Activated naive CD8-positive, alpha-beta T cell treated with anti-CD3 and anti-CD28 coated beads, Interleukin-2, amount 50 U/mL, for 24 hours (primary cell): ENCODE measurements around the gene GPRIN3.
"Not testable (repeated sequence)": the region's sequence is repeated elsewhere in the genome, so short reads cannot be mapped to it uniquely, and the experiment has no call there.

Experiments
- ATAC-seq: fragments of 150-1000 bp; cut with Tn5 transposase; one replicate; pipeline ENCODE4 v1.10.0; 2021
- DNase-seq: peaks from one replicate; pipeline ENCODE4 v3.0.0; 2021
- H3K27ac Mint-ChIP-seq: one replicate; pipeline ENCODE4 v1.8.0; 2021; ENCODE audit warnings: mild to moderate bottlenecking, mixed read lengths
- H3K27me3 Mint-ChIP-seq: one replicate; pipeline ENCODE4 v1.8.0; 2021; ENCODE audit warnings: mixed read lengths
- H3K36me3 Mint-ChIP-seq: one replicate; pipeline ENCODE4 v1.8.0; 2021; ENCODE audit warnings: low read depth, mixed read lengths
- H3K4me1 Mint-ChIP-seq: one replicate; pipeline ENCODE4 v1.8.0; 2021; ENCODE audit warnings: mixed read lengths
- H3K4me3 Mint-ChIP-seq: one replicate; pipeline ENCODE4 v1.8.0; 2021; ENCODE audit warnings: mild to moderate bottlenecking, moderate library complexity, mixed read lengths
- H3K9me3 Mint-ChIP-seq: one replicate; pipeline ENCODE4 v1.8.0; 2021; ENCODE audit warnings: mixed read lengths

Gene GPRIN3

GRCh38 chr4:89331197-89331596, 23.6 kb upstream of the GPRIN3 start:
- Mint-ChIP-seq H3K27me3 (no peaks in the 10 kb centered on the region), H3K9me3 (no peaks in the 10 kb centered on the region), H3K36me3 (no peaks in the 10 kb centered on the region), H3K4me1 (peaks cover 8% of the 10 kb centered on the region), H3K4me3 (no peak overlapping the region), H3K27ac (no peak overlapping the region)
- DNase-seq (no peak), ATAC-seq (no peak)

GRCh38 chr4:89329280-89329679, 21.7 kb upstream of the GPRIN3 start:
- Mint-ChIP-seq H3K27me3 (no peaks in the 10 kb centered on the region), H3K4me3 (no peak overlapping the region), H3K36me3 (no peaks in the 10 kb centered on the region), H3K4me1 (peaks cover 16% of the 10 kb centered on the region), H3K27ac (no peak overlapping the region), H3K9me3 (no peaks in the 10 kb centered on the region)
- DNase-seq (no peak), ATAC-seq (no peak)

GRCh38 chr4:89324671-89325070, 17.1 kb upstream of the GPRIN3 start:
- Mint-ChIP-seq H3K27ac (peak overlapping the region; percentile 59), H3K9me3 (no peaks in the 10 kb centered on the region), H3K4me1 (peaks cover 15% of the 10 kb centered on the region), H3K36me3 (no peaks in the 10 kb centered on the region), H3K4me3 (no peak overlapping the region), H3K27me3 (no peaks in the 10 kb centered on the region)
- DNase-seq (no peak), ATAC-seq (peak; percentile 93)

- Mint-ChIP-seq H3K4me1 (peaks cover 32% of the 10 kb centered on the region), H3K9me3 (no peaks in the 10 kb centered on the region), H3K27me3 (no peaks in the 10 kb centered on the region), H3K4me3 (no peak overlapping the region), H3K36me3 (no peaks in the 10 kb centered on the region), H3K27ac (no peak overlapping the region)
- no peak for ATAC-seq
- DNase-seq = no peak
Observed at GRCh38 chr4:89322671-89323070, 15.1 kb upstream of the GPRIN3 start.

- H3K27ac Mint-ChIP-seq = no peak overlapping the region
- H3K4me3 Mint-ChIP-seq = no peak overlapping the region
- ATAC-seq = no peak
- DNase-seq = no peak
- no peaks in the 10 kb centered on the region for H3K36me3 Mint-ChIP-seq
- H3K4me1 Mint-ChIP-seq = peaks cover 45% of the 10 kb centered on the region
- H3K27me3 Mint-ChIP-seq = no peaks in the 10 kb centered on the region
- H3K9me3 Mint-ChIP-seq = no peaks in the 10 kb centered on the region
Observed at GRCh38 chr4:89319756-89320155, 12.2 kb upstream of the GPRIN3 start.

GRCh38 chr4:89316931-89317366, 9.3 kb upstream of the GPRIN3 start:
- Mint-ChIP-seq H3K9me3 (no peaks in the 10 kb centered on the region), H3K36me3 (no peaks in the 10 kb centered on the region), H3K4me3 (peak overlapping the region; percentile 43), H3K4me1 (peaks cover 38% of the 10 kb centered on the region), H3K27ac (peak overlapping the region; percentile 84), H3K27me3 (no peaks in the 10 kb centered on the region)
- no peak for DNase-seq
- ATAC-seq = peak; percentile 89

GRCh38 chr4:89316211-89316610, 8.6 kb upstream of the GPRIN3 start:
- ATAC-seq = no peak
- Mint-ChIP-seq H3K4me3 (peak overlapping the region; percentile 10), H3K4me1 (peaks cover 38% of the 10 kb centered on the region)

GRCh38 chr4:89314291-89314690, 6.7 kb upstream of the GPRIN3 start:
- ATAC-seq (no peak), DNase-seq (no peak)
- H3K4me3 Mint-ChIP-seq = no peak overlapping the region
- H3K36me3 Mint-ChIP-seq = no peaks in the 10 kb centered on the region
- peaks cover 42% of the 10 kb centered on the region for H3K4me1 Mint-ChIP-seq
- H3K27ac Mint-ChIP-seq = no peak overlapping the region
- no peaks in the 10 kb centered on the region for H3K9me3 Mint-ChIP-seq
- no peaks in the 10 kb centered on the region for H3K27me3 Mint-ChIP-seq

More at GRCh38 chr4:89316211-89316610, 8.6 kb upstream of the GPRIN3 start:
- H3K27me3 Mint-ChIP-seq = no peaks in the 10 kb centered on the region
- no peaks in the 10 kb centered on the region for H3K36me3 Mint-ChIP-seq
- H3K27ac Mint-ChIP-seq = peak overlapping the region; percentile 84
- no peaks in the 10 kb centered on the region for H3K9me3 Mint-ChIP-seq
- no peak for DNase-seq

GRCh38 chr4:89312066-89312465, 4.5 kb upstream of the GPRIN3 start:
- DNase-seq = no peak
- H3K27ac Mint-ChIP-seq = no peak overlapping the region
- H3K36me3 Mint-ChIP-seq = no peaks in the 10 kb centered on the region
- H3K4me3 Mint-ChIP-seq = no peak overlapping the region
- no peaks in the 10 kb centered on the region for H3K27me3 Mint-ChIP-seq
- H3K4me1 Mint-ChIP-seq = peaks cover 30% of the 10 kb centered on the region
- H3K9me3 Mint-ChIP-seq = no peaks in the 10 kb centered on the region
- ATAC-seq = no peak

- H3K9me3 Mint-ChIP-seq = no peaks in the 10 kb centered on the region
- H3K27me3 Mint-ChIP-seq = no peaks in the 10 kb centered on the region
- DNase-seq (no peak), ATAC-seq (no peak)
- H3K4me1 Mint-ChIP-seq = peaks cover 30% of the 10 kb centered on the region
- no peaks in the 10 kb centered on the region for H3K36me3 Mint-ChIP-seq
- H3K4me3 Mint-ChIP-seq = no peak overlapping the region
- no peak overlapping the region for H3K27ac Mint-ChIP-seq
Observed at GRCh38 chr4:89311433-89311832, 3.8 kb upstream of the GPRIN3 start.

- H3K9me3 Mint-ChIP-seq = not testable (repeated sequence)
Observed at GRCh38 chr4:89309154-89309553, 1.6 kb upstream of the GPRIN3 start.

GRCh38 chr4:89308161-89308500, 531 bp upstream of the GPRIN3 start:
- Mint-ChIP-seq H3K4me3 (peak overlapping the region; percentile 86), H3K4me1 (peaks cover 54% of the 10 kb centered on the region), H3K36me3 (no peaks in the 10 kb centered on the region), H3K27ac (peak overlapping the region; percentile 81), H3K9me3 (no peaks in the 10 kb centered on the region), H3K27me3 (no peaks in the 10 kb centered on the region)
- DNase-seq (no peak), ATAC-seq (peak; percentile 14)

More at GRCh38 chr4:89309154-89309553, 1.6 kb upstream of the GPRIN3 start:
- not testable (repeated sequence) for H3K36me3 Mint-ChIP-seq, H3K27me3 Mint-ChIP-seq, H3K27ac Mint-ChIP-seq, DNase-seq, ATAC-seq, H3K4me3 Mint-ChIP-seq
- peaks cover 46% of the 10 kb centered on the region for H3K4me1 Mint-ChIP-seq

- no peaks in the 10 kb centered on the region for H3K36me3 Mint-ChIP-seq
- no peaks in the 10 kb centered on the region for H3K9me3 Mint-ChIP-seq
- ATAC-seq = no peak
- H3K4me3 Mint-ChIP-seq = peak overlapping the region; percentile 86
- DNase-seq = no peak
- H3K4me1 Mint-ChIP-seq = peaks cover 63% of the 10 kb centered on the region
- H3K27ac Mint-ChIP-seq = peak overlapping the region; percentile 81
- no peaks in the 10 kb centered on the region for H3K27me3 Mint-ChIP-seq
Observed at GRCh38 chr4:89307178-89307445, 488 bp downstream of the GPRIN3 start.

GRCh38 chr4:89306486-89307177, 968 bp downstream of the GPRIN3 start:
- Mint-ChIP-seq H3K4me1 (peaks cover 68% of the 10 kb centered on the region), H3K27ac (peak overlapping the region; percentile 81), H3K9me3 (no peaks in the 10 kb centered on the region), H3K27me3 (no peaks in the 10 kb centered on the region), H3K36me3 (no peaks in the 10 kb centered on the region), H3K4me3 (peak overlapping the region; percentile 86)
- DNase-seq (no peak), ATAC-seq (no peak)

- Mint-ChIP-seq H3K27me3 (no peaks in the 10 kb centered on the region), H3K36me3 (no peaks in the 10 kb centered on the region), H3K9me3 (no peaks in the 10 kb centered on the region), H3K4me1 (peaks cover 76% of the 10 kb centered on the region), H3K27ac (peak overlapping the region; percentile 81), H3K4me3 (peak overlapping the region; percentile 86)
- DNase-seq (no peak), ATAC-seq (peak; percentile 51)
Observed at GRCh38 chr4:89305712-89306437, 1.7 kb downstream of the GPRIN3 start.
